HG03025 (cell line): ENCODE measurements around the gene COX20.
A peak's percentile ranks its signal among the peaks of the same experiment; 100 is the strongest.
"Not testable (repeated sequence)": the region's sequence is repeated elsewhere in the genome, so short reads cannot be mapped to it uniquely, and the experiment has no call there.

Experiments used
- ATAC-seq: cut with Tn5 transposase; IDR thresholded peaks from one replicate; pipeline ENCODE4 v1.9.1; 2021; ENCODE audit warnings: mild to moderate bottlenecking, moderate library complexity; ENCODE audit not compliant: unreplicated experiment, low FRiP score

Gene COX20, protein sequence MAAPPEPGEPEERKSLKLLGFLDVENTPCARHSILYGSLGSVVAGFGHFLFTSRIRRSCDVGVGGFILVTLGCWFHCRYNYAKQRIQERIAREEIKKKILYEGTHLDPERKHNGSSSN

DNA sequence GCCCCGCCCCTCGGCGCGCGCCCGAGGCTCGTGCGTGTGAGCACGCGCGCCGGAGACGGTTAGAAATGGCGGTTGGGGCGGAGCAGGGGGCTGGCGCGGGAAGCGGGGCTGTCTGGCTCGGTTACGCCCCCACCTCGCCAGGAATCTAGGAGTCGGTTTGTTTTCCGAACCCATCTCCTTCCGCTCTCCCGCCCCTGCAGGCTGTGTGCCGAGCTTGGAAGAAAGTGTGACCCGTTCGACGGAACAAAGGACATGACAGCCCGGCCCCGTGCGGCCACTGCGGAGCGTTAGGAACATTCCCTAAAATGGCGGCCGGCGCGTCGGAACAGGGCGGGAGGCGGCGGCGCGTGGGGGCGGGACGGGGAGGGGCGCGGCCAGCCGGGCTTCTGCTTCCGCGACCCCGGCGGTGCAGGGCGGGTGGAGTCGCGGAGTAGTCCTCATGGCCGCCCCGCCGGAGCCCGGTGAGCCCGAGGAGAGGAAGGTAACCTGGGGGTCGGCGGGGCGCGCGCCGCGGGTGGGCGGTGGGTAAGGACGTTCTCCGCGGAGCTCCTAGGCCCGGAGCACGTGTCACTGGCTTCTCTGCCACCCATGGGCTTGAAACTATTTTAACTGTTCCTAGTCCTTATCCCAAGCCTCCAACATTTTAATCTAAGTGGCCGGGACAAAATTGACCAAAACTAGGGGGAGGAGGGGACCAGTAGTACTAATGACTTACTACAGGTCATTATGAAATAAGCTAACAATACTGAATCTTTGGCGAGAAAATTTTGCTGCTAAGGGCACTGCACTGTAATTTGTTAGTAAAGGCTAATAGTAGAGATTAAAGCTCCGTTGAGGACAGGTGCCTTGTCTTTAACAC is at the start of gene COX20:
Gene COX20, plus strand, starts transcription at position 383 of the 859 bp plus-strand sequence. Its CDS starts 57 bp downstream, at position 440.
- ATAC-seq, result peak; percentile 68

DNA sequence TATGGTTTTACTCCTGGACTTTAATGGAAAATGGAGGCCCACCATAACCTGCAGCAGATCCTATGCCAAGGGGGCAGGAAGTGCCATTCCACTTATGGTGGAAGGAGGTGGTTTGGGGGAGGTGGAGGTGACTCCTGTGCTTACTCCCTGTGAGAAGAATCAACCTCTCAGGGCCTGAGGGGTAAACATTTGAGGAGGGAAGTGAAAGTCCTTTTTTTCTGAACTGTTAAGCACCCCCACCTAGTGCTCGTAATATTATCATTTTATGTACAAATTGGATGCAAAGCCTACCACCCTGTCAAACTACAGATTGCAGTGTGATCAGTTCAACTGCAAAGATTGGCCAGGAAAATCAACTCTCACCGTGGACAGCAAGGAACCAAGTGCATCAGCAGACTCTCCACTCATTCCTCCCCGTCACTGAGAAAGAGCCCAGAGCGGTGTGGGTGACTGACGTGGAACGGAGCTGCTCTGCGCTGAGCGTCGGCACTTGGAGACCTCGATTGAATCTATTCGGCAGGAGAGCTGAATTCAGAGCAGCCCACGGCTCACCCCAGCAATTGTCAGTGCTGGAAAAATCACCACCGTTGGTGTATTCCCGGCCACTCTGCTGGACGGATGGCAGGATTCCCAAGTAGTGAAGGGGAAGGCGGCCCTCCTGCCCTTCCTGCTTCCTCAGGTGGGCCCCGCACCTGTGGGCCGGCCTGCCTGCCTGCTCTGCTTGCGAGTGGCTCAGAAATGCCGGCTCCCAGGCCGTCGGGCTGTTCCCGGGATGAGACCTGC is 46.8 kb upstream of the COX20 start:
- ATAC-seq, result no peak

DNA sequence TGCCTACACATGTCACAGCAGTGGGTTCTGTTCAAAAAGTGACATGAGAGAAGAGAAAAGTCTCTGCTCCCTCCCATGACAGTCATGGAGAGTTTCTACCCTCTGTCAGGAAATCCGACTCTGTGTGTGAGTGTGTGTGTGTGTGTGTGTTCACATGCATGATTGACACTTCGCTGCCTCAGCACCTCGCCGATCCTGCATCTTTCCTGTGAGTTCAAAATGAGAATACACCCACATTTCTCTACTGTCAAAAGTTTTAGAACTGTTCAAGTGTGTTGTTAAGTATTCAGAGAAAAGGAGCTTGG is 46.2 kb upstream of the COX20 start:
- ATAC-seq, result no peak

DNA sequence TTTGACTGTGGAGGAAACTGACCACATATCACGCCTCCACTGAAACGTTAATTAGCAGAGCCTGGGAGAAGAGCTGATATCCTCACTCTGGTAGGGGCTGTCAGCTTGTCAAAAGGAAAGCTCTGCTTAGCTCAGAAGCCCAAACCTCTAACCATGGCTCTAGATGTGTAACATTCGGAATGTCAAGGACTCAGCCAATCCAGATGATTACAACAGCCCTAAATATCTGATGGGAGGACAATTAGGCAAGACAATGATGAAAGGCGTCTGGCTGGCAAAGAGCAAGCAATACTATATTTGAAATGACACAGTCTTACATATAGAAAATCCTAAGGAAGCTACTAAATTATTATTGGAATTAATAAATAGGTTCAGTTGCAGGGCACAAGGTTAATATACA is 45.7 kb upstream of the COX20 start:
- ATAC-seq, result no peak

DNA sequence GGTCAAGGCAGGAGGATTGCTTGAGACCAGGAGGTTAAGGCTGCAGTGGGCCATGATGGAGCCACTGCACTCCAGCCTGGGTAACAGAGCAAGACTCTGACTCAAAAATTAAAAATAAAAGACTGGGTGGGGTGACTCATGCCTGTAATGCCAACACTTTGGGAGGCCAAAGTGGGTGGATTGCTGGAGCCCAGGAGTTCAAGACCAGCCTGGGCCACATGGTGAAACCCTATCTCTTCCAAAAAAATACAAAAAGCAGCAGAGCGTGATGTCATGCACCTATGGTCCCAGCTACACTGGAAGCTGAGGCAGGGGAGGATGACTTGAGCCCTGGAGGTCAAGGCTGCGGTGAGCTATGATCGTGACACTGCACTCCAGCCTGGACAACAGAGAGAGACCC is 44.4 kb upstream of the COX20 start:
- no peak for ATAC-seq

DNA sequence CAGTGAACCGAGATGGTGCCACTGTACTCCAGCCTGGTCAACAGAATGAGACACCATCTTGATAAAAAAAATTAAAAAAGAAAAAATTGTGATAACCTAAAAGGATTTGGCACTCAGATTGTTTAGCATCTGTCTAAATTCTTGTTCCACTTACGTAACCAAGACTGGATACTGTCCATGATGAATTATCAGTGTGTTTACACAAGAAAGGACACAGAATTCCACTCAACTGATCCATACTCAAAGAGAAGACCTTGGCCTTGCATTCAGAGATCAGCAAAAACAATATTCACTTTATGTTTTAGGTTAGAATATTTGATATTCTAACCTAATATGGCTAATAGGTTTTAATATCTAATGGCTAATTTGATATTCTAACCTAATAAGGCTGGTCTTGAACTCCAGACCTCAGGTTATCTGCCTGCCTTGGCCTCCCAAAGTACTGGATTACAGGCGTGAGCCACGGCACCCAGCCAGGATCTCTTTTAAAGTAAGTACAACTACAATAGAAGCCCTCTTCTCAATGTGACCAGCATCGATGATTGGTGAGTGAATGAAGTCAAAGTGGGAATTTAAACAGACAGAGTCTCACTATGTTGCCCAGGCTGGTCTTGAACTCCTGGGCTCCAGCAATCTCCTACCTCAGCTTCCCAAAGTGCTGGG is 43.1 kb upstream of the COX20 start:
- no peak for ATAC-seq

DNA sequence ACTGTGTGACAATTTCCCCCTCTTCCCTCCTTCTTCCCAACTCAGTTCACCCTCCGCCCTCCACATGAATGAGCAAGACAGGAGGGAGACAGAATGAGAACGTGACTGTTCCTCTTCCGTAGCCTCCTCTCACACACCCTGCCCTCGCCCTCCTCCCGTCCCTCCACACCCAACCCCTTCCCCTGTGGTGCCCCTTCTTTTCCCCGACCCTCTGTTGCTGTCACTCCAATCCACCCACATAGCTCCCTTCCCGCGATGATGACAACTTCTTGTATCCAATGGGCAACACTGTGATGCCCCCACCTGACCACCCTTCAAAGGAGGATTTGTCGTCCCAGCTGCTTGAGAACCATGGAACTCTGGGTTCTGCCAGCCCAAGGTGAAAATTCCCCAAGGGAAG is 41.4 kb upstream of the COX20 start:
- no peak for ATAC-seq

DNA sequence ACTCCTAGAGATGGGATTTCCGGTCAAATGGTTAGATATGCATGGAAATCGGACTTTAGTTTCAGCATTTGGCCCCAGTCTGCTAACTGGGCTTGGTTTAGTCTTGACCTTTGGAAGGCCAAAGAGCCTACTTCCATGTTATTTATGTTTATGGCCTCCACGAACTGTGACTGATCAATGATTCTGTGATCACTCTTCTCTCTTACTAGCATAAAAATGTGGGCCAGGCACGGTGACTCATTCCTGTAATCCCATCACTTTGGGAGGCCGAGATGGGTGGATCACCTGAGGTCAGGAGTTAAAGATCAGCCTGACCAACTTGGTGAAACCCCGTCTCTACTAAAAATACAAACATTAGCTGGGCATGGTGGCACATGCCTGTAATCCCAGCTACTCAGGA is 40.9 kb upstream of the COX20 start:
- not testable (repeated sequence) for ATAC-seq

DNA sequence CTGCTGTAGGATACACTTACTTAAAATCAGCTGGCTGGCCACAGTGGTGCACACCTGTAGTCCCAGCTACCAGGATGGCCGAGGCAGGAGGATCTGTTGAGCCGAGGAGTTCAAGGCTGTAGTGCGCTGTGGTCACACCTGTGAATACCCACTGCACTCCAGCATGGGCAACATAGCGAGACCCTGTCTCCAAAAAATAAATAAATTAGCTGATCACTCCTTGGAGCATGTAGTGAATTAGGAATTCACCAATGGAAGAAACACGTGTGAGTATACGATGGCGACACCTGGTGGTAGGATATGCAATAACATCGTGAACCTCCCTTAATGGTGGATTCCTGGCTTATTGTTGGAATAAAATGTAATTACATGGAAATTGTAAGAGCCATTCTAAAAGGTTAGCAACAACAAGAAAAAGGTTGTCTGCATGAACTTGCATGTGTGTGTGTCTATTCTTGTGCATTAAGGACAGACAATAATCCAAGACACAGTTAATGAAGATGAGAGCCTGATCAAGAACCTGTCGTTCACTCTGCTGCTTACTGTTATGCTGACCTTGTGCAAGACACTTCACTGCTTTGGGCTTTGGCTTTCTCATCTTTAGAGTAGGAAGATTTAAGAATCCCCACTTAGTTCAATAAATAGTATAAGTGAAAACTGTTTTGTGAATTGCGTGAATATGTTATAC is 38.6 kb upstream of the COX20 start:
- no peak for ATAC-seq

DNA sequence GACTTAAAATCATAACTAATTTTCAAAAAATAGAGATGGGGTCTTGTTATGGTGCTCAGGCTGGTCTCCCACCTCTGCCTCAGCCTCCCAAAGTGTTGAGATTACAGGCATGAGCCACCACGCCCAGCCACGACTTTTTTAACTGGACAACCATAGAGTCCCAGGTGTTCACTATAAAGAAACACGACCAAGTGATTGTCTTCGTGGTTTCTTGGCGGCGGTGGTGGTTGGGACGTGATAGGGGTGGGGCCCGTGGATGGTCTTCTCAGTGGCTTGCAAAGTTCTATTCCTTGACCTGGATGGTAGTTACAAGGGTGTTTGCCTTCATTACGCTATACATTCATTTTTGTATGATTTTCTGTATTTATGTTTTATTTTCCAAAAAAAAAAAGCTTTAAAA is 34.6 kb upstream of the COX20 start:
- ATAC-seq, result no peak

DNA sequence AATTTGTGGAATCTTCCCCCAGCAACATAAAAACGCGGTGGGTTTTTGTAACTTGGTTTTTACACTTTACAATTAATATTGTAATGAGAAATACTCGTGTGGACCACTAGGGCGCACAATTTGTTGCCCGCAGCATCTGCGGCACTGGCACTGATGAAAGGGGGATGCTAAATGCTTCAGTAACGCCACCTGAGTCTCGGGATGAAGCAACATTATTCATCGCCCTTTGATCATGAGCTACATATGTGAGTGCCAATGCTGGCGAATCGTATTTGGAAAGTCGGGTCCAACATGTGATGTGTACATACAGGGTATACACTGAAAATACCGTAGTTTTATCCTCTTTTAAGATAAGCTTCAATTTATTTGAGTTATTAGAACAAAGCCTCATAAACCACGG is 34.2 kb upstream of the COX20 start:
- peak; percentile 70 for ATAC-seq

DNA sequence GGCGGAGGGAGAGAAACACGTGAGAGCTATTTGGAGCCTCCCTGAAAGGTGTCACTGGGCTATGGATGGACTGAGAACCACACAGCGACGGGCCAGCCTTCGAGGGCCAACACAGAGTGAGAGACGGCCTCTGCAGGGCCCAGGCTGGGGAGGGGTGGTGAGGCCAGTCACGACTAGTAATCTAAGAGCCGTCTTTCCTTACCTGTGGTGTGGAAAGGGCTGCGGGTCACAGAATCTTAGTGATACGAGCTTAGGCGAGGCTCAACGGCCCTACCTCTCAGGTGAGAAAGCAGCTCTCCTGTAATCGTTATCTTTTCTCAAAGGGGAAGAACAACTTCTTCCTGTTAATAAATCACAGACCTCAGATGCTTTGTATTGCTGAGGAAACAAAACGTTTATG is 33.4 kb upstream of the COX20 start:
- no peak for ATAC-seq

DNA sequence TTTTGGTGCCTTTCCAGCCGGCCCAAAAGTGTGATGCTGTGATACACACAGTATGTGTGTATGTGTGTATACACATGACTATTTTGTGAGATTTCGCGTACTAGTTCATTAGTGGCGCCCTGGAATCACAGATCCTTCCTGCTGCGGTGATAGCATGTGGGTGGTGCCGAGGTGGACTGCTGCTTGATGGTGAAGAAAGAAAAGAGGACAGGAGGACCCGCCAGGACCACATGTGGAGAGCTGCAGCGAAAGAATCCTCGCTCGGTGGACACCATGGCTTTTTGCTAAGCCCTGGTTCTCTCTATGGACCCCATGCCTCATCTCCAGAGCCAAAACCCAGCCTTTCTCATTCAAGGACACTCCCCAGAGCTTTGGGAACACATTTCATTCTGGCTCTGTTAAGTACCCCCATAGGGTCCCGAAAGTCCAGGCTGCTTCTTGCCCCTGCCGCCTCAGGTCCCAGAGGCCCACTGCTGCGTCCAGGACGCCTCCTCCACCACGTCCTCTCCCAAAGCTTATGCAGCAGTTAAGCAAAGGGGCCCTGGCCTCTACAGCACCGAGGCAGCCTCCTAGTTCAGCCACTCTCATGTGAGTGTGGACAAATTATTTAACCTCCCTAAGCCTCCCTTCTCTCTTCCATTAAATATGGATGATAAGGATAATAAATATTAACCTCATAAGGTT is 32.8 kb upstream of the COX20 start:
- no peak for ATAC-seq

DNA sequence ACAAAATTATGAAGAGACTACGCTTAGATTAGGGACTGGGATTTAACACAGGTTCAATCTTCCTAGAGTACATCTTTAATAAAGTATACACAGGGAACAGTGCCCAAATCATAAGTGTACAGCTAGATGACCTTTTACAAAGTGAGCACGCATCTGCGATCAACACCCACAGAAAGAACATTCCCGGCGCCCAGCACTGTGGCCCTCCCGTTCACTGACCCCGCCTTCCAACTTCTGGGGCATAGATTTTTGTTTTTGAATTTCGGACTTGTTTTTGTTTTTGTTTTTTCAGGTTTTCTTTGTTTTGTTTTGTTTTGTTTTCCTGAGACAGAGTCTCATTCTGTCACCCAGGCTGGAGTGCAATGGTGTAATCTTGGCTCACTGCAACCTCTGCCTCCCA is 30.6 kb upstream of the COX20 start:
- no peak for ATAC-seq

DNA sequence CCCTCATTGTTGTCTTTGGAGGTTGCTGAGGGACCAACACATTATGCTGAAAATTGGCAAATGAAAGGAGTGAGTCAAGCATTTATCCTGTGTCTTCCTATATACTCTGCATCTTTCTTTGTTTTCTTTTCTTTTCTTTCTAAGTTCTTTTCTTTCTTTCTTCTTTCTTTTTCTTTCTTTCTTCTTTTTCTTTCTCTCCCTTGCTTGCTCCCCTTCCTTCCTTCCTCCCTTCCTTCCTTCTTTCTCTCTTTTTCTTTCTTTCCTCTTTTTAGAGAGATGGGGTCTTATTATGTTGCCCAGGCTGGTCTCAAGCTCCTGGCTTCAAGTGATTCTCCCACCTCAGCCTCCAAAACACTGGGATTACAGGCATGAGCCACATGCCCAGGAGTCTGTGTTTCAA is 28.3 kb upstream of the COX20 start:
- no peak for ATAC-seq

DNA sequence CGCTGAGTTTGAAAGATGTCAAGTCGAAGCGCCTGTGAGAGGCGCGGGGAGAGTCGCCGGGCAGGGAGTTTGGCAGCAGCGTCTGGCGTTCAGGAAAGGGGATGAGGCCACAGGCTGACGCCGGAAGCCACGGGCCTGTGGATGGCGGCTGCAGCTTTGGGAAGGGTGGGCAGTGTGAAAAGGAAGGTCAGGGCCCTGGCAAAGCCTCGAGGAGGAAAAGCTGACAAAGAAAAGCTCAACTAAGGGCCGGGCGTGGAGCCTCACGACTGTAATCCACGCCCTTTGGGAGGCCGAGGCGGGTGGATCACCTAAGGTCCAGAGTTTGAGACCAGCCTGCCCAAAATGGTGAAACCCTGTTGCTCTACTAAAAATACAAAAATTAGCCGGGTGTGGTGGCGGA is 25.2 kb upstream of the COX20 start:
- ATAC-seq, result no peak

DNA sequence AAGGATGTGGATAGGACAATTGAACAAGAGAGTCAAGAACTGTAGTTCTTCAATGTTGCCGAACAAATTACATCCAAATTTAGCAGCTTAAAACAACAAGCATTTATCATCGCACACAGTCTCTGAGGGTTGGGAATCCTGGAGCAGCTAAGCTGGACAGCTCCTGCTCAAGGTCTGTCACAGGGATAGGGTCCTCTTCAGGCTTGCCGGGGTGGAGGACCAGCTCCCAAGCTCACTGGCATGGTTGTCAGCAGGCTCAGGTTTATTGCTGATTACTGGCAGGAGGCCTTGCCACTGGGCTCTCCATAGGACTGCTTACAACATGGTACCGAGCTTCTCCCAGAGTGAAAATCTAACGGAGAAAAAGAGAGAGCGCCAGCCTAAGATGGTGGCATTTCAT is 22.1 kb upstream of the COX20 start:
- ATAC-seq, result no peak

DNA sequence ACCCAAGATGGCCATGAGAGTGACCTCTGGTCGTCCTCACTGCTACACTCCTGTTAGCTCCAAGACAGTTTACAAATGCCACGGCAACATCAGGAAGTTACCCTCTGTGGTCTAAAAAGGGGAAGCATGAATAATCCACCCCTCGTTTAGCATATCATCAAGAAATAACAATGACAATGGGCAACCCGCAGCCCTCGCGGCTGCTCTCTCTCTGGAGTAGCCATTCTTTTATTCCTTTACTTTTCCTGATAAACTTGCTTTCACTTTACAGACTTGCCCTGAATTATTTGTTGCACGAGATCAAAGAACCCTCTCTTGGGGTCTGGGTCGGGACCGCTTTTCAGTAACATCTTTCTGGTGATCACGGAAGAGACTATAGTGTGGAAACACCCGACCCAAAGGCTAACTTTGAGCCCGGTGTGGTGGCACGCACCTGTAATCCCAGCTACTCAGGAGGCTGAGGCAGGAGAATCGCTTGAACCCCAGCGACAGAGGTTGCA is 19.8 kb upstream of the COX20 start:
- no peak for ATAC-seq

DNA sequence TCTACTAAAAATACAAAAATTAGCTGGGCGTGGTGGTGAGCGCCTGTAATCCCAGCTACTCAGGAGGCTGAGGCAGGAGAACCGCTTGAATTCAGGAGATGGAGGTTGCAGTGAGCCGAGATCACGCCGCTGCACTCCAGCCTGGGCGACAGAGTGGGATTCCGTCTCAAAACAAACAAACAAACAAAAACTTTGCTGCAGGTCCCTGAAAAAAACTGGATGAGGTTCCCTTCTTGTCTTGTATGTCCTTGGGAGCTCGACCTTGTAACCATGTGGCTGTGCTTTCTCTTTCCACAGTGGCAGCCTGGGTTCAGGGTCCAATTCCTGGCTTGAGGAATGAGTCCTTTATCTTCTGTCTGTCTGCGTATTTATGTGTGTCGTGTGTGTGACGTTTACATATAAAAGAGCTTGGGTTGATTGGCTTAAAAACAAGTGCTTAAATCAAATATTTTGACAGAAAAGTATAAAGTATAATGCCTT is 18.0 kb upstream of the COX20 start:
- ATAC-seq, result no peak

DNA sequence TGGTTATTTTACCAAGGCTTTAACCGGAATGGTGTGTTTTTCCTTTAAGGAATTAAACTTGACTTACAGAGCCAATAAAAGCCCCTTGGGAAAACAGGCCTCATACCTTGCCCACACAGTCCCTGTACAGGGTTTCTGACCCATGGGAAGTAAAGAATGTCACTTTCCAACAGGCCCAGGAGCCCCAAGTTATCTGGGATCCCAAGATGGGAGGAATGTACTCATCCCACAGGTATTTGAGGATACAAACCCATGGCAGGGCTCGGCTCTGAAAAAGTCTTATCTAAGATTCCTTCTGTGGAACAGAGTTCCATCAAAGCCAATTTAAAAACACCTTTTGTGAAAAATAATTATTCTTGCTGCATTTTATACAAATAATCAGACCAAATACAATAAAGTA is 15.3 kb upstream of the COX20 start:
- ATAC-seq, result no peak
